ENCODE results near the gene PBX1. TPM values are rescaled to one million over a fixed set of nuclear protein-coding genes. Genes with fewer than 3 reads are reported as not detected.

Gene PBX1
- polyA plus RNA-seq, 1 donor (not counting 4 experiments of a cell fraction or from before 2014, with no cell fraction given) = 2.2 TPM

GRCh38 chr1:164767752-164768402 lies 208.9 kb downstream of the PBX1 start:
- no peaks in the 10 kb centered on the region for H3K36me3 ChIP-seq (ENCODE audit: control insufficient read depth in 2 of 2, extremely low read depth in 1 of 2, insufficient read depth in 2 of 2, low read length in 2 of 2)
- no peaks in the 10 kb centered on the region for H3K79me2 ChIP-seq (ENCODE audit: control insufficient read depth, insufficient read depth, low read length)
- no peak for TF ChIP-seq CTCF (optimal IDR thresholded peaks at IDR 0.05 in 1 of 3, IDR thresholded peaks at IDR 0.05 in 1 of 3, conservative IDR thresholded peaks at IDR 0.05 in 1 of 3; ENCODE audit: extremely low read depth in 1 of 3, insufficient read depth in 2 of 3, low read length in 3 of 3)
- TF ChIP-seq EZH2 (IDR thresholded peaks at IDR 0.05; ENCODE audit: low read length) = no peak
- no peak for FAIRE-seq
- no peaks in the 10 kb centered on the region for H3K9me1 ChIP-seq (ENCODE audit: control insufficient read depth, extremely low read depth, insufficient read depth, low read length)
- no peaks in the 10 kb centered on the region for H3K9me3 ChIP-seq (ENCODE audit: control insufficient read depth, low read depth, low read length)
- peaks cover 37% of the 10 kb centered on the region for H3K4me1 ChIP-seq (ENCODE audit: control insufficient read depth, extremely low read depth, insufficient read depth, low read length)
- H3K27me3 ChIP-seq (ENCODE audit: control insufficient read depth, extremely low read depth, insufficient read depth, low read length) = no peaks in the 10 kb centered on the region
- H4K20me1 ChIP-seq (ENCODE audit: control insufficient read depth, extremely low read depth, insufficient read depth, low read length) = no peaks in the 10 kb centered on the region
- H3K9ac ChIP-seq (ENCODE audit: control insufficient read depth, extremely low read depth, insufficient read depth, low read length) = no peak overlapping the region
- no peak for DNase-seq (ENCODE audit: low read depth, low spot score)
- no peak overlapping the region for H2AFZ ChIP-seq (ENCODE audit: control insufficient read depth, low read length)
- no peak overlapping the region for H3K27ac ChIP-seq (ENCODE audit: control insufficient read depth, insufficient read depth, low read length)
- no peak overlapping the region for H3K4me2 ChIP-seq (ENCODE audit: control insufficient read depth, extremely low read depth, insufficient read depth, low read depth, low read length)
- dilution Hi-C loops (cut with MboI; ENCODE audit: extremely low pct_ligation_motif_present, low sequenced_read_pairs) = no loop called here
- H3K4me3 ChIP-seq (ENCODE audit: control insufficient read depth in 2 of 3, extremely low read depth in 1 of 3, insufficient read depth in 2 of 3, low read depth in 1 of 3, low read length in 3 of 3) = no peak overlapping the region

- Histone ChIP-seq H3K36me3 (ENCODE audit: control insufficient read depth in 2 of 2, extremely low read depth in 1 of 2, insufficient read depth in 2 of 2, low read length in 2 of 2) (no peaks in the 10 kb centered on the region), H3K4me2 (ENCODE audit: control insufficient read depth, extremely low read depth, insufficient read depth, low read depth, low read length) (no peak overlapping the region), H3K4me3 (ENCODE audit: control insufficient read depth in 2 of 3, extremely low read depth in 1 of 3, insufficient read depth in 2 of 3, low read depth in 1 of 3, low read length in 3 of 3) (no peak overlapping the region), H4K20me1 (ENCODE audit: control insufficient read depth, extremely low read depth, insufficient read depth, low read length) (no peaks in the 10 kb centered on the region), H3K4me1 (ENCODE audit: control insufficient read depth, extremely low read depth, insufficient read depth, low read length) (peaks cover 44% of the 10 kb centered on the region), H3K79me2 (ENCODE audit: control insufficient read depth, insufficient read depth, low read length) (no peaks in the 10 kb centered on the region), H2AFZ (ENCODE audit: control insufficient read depth, low read length) (no peak overlapping the region), H3K9me3 (ENCODE audit: control insufficient read depth, low read depth, low read length) (no peaks in the 10 kb centered on the region), H3K27ac (ENCODE audit: control insufficient read depth, insufficient read depth, low read length) (no peak overlapping the region), H3K27me3 (ENCODE audit: control insufficient read depth, extremely low read depth, insufficient read depth, low read length) (no peaks in the 10 kb centered on the region), H3K9ac (ENCODE audit: control insufficient read depth, extremely low read depth, insufficient read depth, low read length) (no peak overlapping the region), H3K9me1 (ENCODE audit: control insufficient read depth, extremely low read depth, insufficient read depth, low read length) (no peaks in the 10 kb centered on the region)
- dilution Hi-C loops (cut with MboI; ENCODE audit: extremely low pct_ligation_motif_present, low sequenced_read_pairs) = no loop called here
- FAIRE-seq = no peak
- no peak for TF ChIP-seq CTCF (optimal IDR thresholded peaks at IDR 0.05 in 1 of 3, IDR thresholded peaks at IDR 0.05 in 1 of 3, conservative IDR thresholded peaks at IDR 0.05 in 1 of 3; ENCODE audit: extremely low read depth in 1 of 3, insufficient read depth in 2 of 3, low read length in 3 of 3)
- no peak for TF ChIP-seq EZH2 (IDR thresholded peaks at IDR 0.05; ENCODE audit: low read length)
- no peak for DNase-seq (ENCODE audit: low read depth, low spot score)
Observed at GRCh38 chr1:164768619-164769018, 209.6 kb downstream of the PBX1 start.
